Caco-2 (cell line): ENCODE measurements around the gene IDUA. TPM values are rescaled to one million over a fixed set of nuclear protein-coding genes. Genes with fewer than 3 reads are reported as not detected.
A peak's percentile ranks its signal among the peaks of the same experiment; 100 is the strongest.

Experiments used
- BruUV-seq: library from RNA; stranded (reverse); fragments of 400-500 nt; replicated peaks from 2 replicates; lab custom pipeline; 2021; lab: Mats Ljungman, UMichigan
- CTCF ChIA-PET: fragments of 300-600 bp; sonication (Branson Sonifier 250); formaldehyde crosslinking; loops from one replicate; lab custom pipeline; 2022; ENCODE audit warnings: antibody characterized with exemption; lab: Charles Lee
- POLR2A ChIA-PET: fragments of 300-600 bp; sonication (Branson Sonifier 250); formaldehyde crosslinking; loops from one replicate; lab custom pipeline; 2022; ENCODE audit warnings: antibody characterized with exemption; lab: Charles Lee
- DNase-seq, 2 experiments: peaks; one replicate each; pipeline versions ENCODE4 v3.0.0 to v3.0.0-alpha.2; 2020 to 2022
- H3K27me3 ChIP-seq: replicated peaks from 2 replicates; pipeline ENCODE4 v1.6.0; 2011; ENCODE audit warnings: low read length; ENCODE audit not compliant: control insufficient read depth, insufficient read depth
- H3K36me3 ChIP-seq: 2 replicates; pipeline ENCODE4 v1.5.1; 2011; ENCODE audit warnings: low read length; ENCODE audit not compliant: control insufficient read depth, insufficient read depth
- H3K4me1 ChIP-seq: fragments of 250-450 bp; sonication (Bioruptor Pico); 2 replicates; pipeline ENCODE4 v1.5.1; 2020; ENCODE audit warnings: mild to moderate bottlenecking
- H3K4me3 ChIP-seq: 2 replicates; pipeline ENCODE4 v1.5.1; 2011; ENCODE audit warnings: low read depth, mild to moderate bottlenecking, control low read depth, low read length
- H3K9me3 ChIP-seq: fragments of 250-450 bp; sonication (Bioruptor Pico); 2 replicates; pipeline ENCODE4 v1.5.1; 2020; ENCODE audit warnings: mild to moderate bottlenecking, moderate library complexity
- H3K27ac Mint-ChIP-seq: one replicate; pipeline ENCODE4 v1.8.0; 2022; ENCODE audit warnings: mixed read lengths; ENCODE audit not compliant: unreplicated experiment
- H3K27me3 Mint-ChIP-seq: one replicate; pipeline ENCODE4 v1.8.0; 2022; ENCODE audit warnings: mixed read lengths; ENCODE audit not compliant: insufficient read depth, unreplicated experiment
- H3K36me3 Mint-ChIP-seq: one replicate; pipeline ENCODE4 v1.8.0; 2022; ENCODE audit warnings: mild to moderate bottlenecking, mixed read lengths; ENCODE audit not compliant: insufficient read depth, unreplicated experiment
- H3K4me1 Mint-ChIP-seq: one replicate; pipeline ENCODE4 v1.8.0; 2022; ENCODE audit warnings: low read depth, mixed read lengths; ENCODE audit not compliant: unreplicated experiment
- H3K4me3 Mint-ChIP-seq: one replicate; pipeline ENCODE4 v1.8.0; 2022; ENCODE audit warnings: mild to moderate bottlenecking, moderate library complexity, mixed read lengths; ENCODE audit not compliant: unreplicated experiment
- H3K9me3 Mint-ChIP-seq: one replicate; pipeline ENCODE4 v1.8.0; 2022; ENCODE audit warnings: mixed read lengths; ENCODE audit not compliant: unreplicated experiment
- intact Hi-C: fragments of 100-400 bp; cut with micrococcal nuclease; formaldehyde crosslinking; loops from one replicate; pipeline ENCODE4 v1.10.0; 2022; ENCODE audit not compliant: unreplicated experiment
- total RNA-seq: library from RNA; stranded (reverse); gene quantifications from 2 replicates; pipeline ENCODE4 v1.2.3, GENCODE V29; 2022
- TF ChIP-seq, protein P1 (sequence below), 2 experiments: fragments of 200-600 bp in 1 of 2; IDR thresholded peaks; 1 replicate in 1 of 2; 2 replicates in 1 of 2; pipeline versions ENCODE4 v1.5.1 to v1.8.0; 2011 to 2022; ENCODE audit warnings: antibody characterized with exemption in 1 of 2, control low read depth in 1 of 2, inconsistent platforms in 1 of 2, low read depth in 1 of 2, low read length in 1 of 2, mild to moderate bottlenecking in 1 of 2, moderate library complexity in 1 of 2; ENCODE audit not compliant: insufficient read depth in 1 of 2, severe bottlenecking in 1 of 2, unreplicated experiment in 1 of 2

Gene IDUA
- total RNA-seq, 1 experiment from 2014 or later: 26.9 TPM

DNA sequence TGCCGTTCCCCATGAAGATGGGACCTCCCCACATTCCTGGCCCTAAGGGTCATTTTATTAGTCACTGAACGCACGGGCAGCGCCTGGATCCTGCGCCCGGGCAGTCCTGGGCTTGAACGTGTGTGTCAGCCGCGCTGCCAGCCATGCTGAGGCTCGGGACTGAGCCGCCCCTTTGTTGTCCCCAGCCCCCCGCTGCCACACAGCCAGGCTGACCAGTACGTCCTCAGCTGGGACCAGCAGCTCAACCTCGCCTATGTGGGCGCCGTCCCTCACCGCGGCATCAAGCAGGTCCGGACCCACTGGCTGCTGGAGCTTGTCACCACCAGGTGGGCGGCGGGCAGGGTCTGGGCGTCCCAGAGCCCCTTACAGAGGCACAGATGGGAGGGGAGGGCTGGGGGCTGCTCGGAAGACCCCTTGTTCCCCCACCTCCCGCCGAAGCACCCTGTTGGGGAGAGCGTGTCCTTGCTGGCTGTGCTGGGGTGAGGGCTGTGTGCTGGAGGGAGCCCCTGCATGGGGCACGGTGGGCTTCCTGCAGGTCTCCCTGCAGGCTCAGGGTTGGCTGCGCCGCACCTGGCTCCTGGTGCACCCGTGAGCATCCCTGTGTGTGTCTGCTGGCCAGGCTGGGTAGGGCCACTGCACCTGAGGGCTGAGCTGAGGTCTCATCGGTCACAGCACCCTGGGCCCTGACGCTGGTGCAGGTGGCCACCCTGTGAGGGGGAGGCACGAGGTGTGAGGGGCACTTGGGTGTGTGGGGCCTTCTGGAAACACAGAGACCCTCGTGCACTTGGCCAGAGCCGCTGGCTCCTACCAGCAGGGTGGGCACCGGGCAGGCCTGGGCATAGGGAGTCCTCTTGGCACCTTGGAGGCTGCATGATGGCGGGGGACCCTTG is 1.0 kb downstream of the IDUA start:
- CTCF ChIA-PET: interaction anchor here (0.7 to 1.5 kb wide), 4 partner anchors 56 to 245 kb away, joined by 3 to 11 read pairs (median 6); partner anchors contain the start of genes GAK and TMEM175

DNA sequence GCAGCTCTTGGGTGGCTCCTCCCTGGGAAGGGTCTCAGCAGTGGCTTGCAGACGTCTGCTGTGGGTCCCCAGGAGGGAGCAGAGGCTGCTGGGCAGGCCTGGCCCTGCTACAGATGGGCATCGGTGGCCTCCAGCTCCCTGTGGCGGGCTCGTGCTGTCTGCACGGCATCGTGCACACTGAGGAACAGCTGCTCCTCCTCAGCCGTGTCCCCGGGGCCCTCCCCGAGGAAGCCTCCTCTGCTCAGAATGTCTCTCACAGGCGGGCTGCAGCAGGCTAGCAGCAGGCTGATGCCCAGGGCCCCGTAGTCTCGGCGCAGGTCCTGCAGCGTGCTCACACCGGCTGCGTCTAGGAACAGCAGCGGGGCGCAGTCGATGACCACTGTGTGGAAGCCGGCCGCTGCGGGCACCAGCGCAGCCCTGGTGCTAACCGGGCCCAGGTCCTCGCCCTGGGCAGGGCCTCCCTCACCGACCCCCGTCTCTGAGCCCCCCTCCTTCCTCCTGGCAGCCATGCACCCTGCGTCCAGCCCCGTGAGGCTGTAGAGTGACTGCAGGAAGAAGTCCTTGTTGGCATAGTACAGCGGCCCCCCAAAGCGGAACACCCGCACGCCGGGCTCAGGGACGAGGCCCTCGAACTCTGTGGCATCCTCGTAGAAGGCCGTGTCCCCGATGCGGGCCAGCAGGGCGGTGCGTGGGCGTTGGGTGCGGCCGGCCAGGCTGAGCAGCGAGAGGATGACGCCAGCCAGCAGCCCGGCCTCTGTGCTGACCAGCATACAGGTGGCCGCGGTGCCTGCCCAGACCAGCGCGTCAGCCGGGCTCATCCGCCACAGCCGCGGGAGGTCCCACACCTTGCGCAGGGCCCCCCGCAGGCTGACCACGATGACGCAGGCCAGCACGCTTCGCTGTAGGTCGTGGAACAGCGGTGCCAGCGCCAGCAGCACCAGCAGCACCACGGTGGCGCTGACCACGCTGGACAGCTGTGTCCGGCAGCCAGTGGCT is 2.2 kb downstream of the IDUA start:
- H3K36me3 Mint-ChIP-seq: peaks cover 34% of the 10 kb centered on the region
- DNase-seq: no peak
- no peaks in the 10 kb centered on the region for H3K4me1 Mint-ChIP-seq
- Histone ChIP-seq H3K27me3 (no peaks in the 10 kb centered on the region), H3K4me3 (no peak overlapping the region), H3K36me3 (no peaks in the 10 kb centered on the region; the same call in 1 of the 2 replicates), H3K9me3 (no peaks in the 10 kb centered on the region), H3K4me1 (peaks cover 52% of the 10 kb centered on the region)
- H3K27me3 Mint-ChIP-seq: no peaks in the 10 kb centered on the region
- ChIA-PET POLR2A (no interaction called here), CTCF (no interaction called here)
- no peak overlapping the region for H3K27ac Mint-ChIP-seq
- no TSS peak for BruUV-seq
- no peaks in the 10 kb centered on the region for H3K9me3 Mint-ChIP-seq
- intact Hi-C loops: no loop called here
- TF ChIP-seq, protein P1, sequence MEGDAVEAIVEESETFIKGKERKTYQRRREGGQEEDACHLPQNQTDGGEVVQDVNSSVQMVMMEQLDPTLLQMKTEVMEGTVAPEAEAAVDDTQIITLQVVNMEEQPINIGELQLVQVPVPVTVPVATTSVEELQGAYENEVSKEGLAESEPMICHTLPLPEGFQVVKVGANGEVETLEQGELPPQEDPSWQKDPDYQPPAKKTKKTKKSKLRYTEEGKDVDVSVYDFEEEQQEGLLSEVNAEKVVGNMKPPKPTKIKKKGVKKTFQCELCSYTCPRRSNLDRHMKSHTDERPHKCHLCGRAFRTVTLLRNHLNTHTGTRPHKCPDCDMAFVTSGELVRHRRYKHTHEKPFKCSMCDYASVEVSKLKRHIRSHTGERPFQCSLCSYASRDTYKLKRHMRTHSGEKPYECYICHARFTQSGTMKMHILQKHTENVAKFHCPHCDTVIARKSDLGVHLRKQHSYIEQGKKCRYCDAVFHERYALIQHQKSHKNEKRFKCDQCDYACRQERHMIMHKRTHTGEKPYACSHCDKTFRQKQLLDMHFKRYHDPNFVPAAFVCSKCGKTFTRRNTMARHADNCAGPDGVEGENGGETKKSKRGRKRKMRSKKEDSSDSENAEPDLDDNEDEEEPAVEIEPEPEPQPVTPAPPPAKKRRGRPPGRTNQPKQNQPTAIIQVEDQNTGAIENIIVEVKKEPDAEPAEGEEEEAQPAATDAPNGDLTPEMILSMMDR (IDR thresholded peaks at IDR 0.05; ENCODE audit: insufficient read depth in 1 of 2, low read depth in 1 of 2, low read length in 1 of 2, severe bottlenecking in 1 of 2, unreplicated experiment in 1 of 2): no peak
- H3K4me3 Mint-ChIP-seq: no peak overlapping the region

More for the DNA sequence above, 1.0 kb downstream of the IDUA start:
- intact Hi-C loops: loop anchor here (2.0 kb wide), 1 partner anchor 15 kb away; the partner anchor contains the start of gene DGKQ
- Mint-ChIP-seq H3K9me3 (no peaks in the 10 kb centered on the region), H3K4me3 (peak overlapping the region; percentile 86), H3K4me1 (no peaks in the 10 kb centered on the region), H3K36me3 (peaks cover 33% of the 10 kb centered on the region), H3K27ac (no peak overlapping the region), H3K27me3 (no peaks in the 10 kb centered on the region)
- BruUV-seq: TSS peak; percentile 4
- no peak for DNase-seq
- TF ChIP-seq, protein P1 (IDR thresholded peaks at IDR 0.05; ENCODE audit: insufficient read depth in 1 of 2, low read depth in 1 of 2, low read length in 1 of 2, severe bottlenecking in 1 of 2, unreplicated experiment in 1 of 2): no peak
- peaks cover 40% of the 10 kb centered on the region for H3K4me1 ChIP-seq
- POLR2A ChIA-PET: interaction anchor here (1.5 kb wide), 1 partner anchor 56 kb away, joined by 10 read pairs; the partner anchor contains the start of genes GAK and TMEM175
- no peaks in the 10 kb centered on the region; the same call in 1 of the 2 replicates for H3K36me3 ChIP-seq
- no peaks in the 10 kb centered on the region for H3K9me3 ChIP-seq
- peak overlapping the region; percentile 79 for H3K4me3 ChIP-seq
- H3K27me3 ChIP-seq: no peaks in the 10 kb centered on the region
